Activated T-helper 17 cell treated with anti-CD3 and anti-CD28 coated beads, Interleukin-2, amount 50 U/mL, for 72 hours (primary cell): Measurements from ENCODE around the gene CAP2. TPM values are rescaled to one million over a fixed set of nuclear protein-coding genes. Genes with fewer than 3 reads are reported as not detected.

Source experiments
- ATAC-seq: fragments of 150-1000 bp; cut with Tn5 transposase; replicated peaks from 2 replicates; pipeline ENCODE4 v1.10.0; 2021; ENCODE audit warnings: mild to moderate bottlenecking, moderate library complexity
- H3K27ac Mint-ChIP-seq: one replicate; pipeline ENCODE4 v1.8.0; 2022; ENCODE audit warnings: mixed read lengths
- H3K27me3 Mint-ChIP-seq: one replicate; pipeline ENCODE4 v1.8.0; 2022; ENCODE audit warnings: mixed read lengths
- H3K36me3 Mint-ChIP-seq: one replicate; pipeline ENCODE4 v1.8.0; 2022; ENCODE audit warnings: low read depth, mild to moderate bottlenecking, mixed read lengths
- H3K4me1 Mint-ChIP-seq: one replicate; pipeline ENCODE4 v1.8.0; 2022; ENCODE audit warnings: mixed read lengths
- H3K4me3 Mint-ChIP-seq: one replicate; pipeline ENCODE4 v1.8.0; 2022; ENCODE audit warnings: mild to moderate bottlenecking, mixed read lengths
- H3K9me3 Mint-ChIP-seq: one replicate; pipeline ENCODE4 v1.8.0; 2022; ENCODE audit warnings: mixed read lengths
- total RNA-seq, 2 donors: library from RNA; stranded (reverse); gene quantifications; one replicate each; pipeline ENCODE4 v1.2.3, GENCODE V29; 2022

Gene CAP2
- not detected for total RNA-seq

GRCh38 chr6:17392978-17393891 is at the start of gene CAP2:
CAP2 (plus strand) TSS chr6:17393595; CDS start chr6:17421556, 27,961 bp downstream.
- no peak within 1 kb of the TSS for H3K27ac Mint-ChIP-seq
- no peaks in the 10 kb centered on the region for H3K4me1 Mint-ChIP-seq
- no peak for ATAC-seq
- H3K4me3 Mint-ChIP-seq = peak within 1 kb of the TSS; percentile 51
- H3K9me3 Mint-ChIP-seq = no peaks in the 10 kb centered on the region
- H3K36me3 Mint-ChIP-seq = no peaks in the 10 kb centered on the region
- H3K27me3 Mint-ChIP-seq = peaks cover 64% of the 10 kb centered on the region

- H3K27ac Mint-ChIP-seq = no peak overlapping the region
- peaks cover 13% of the 10 kb centered on the region for H3K27me3 Mint-ChIP-seq
- no peaks in the 10 kb centered on the region for H3K4me1 Mint-ChIP-seq
- no peaks in the 10 kb centered on the region for H3K36me3 Mint-ChIP-seq
- no peak for ATAC-seq
- no peaks in the 10 kb centered on the region for H3K9me3 Mint-ChIP-seq
- no peak overlapping the region for H3K4me3 Mint-ChIP-seq
Observed at GRCh38 chr6:17347012-17347411, 46.4 kb upstream of the CAP2 start.

- Mint-ChIP-seq H3K27me3 (peaks cover 3% of the 10 kb centered on the region), H3K4me1 (no peaks in the 10 kb centered on the region), H3K27ac (no peak overlapping the region), H3K4me3 (no peak overlapping the region), H3K9me3 (no peaks in the 10 kb centered on the region), H3K36me3 (no peaks in the 10 kb centered on the region)
- no peak for ATAC-seq
Observed at GRCh38 chr6:17349427-17349826, 44.0 kb upstream of the CAP2 start.

- ATAC-seq = no peak
- no peak overlapping the region for H3K4me3 Mint-ChIP-seq
Observed at GRCh38 chr6:17352302-17352701, 41.1 kb upstream of the CAP2 start.

GRCh38 chr6:17353440-17354175 is 39.8 kb upstream of the CAP2 start:
- no peak overlapping the region for H3K27ac Mint-ChIP-seq
- no peak overlapping the region for H3K4me3 Mint-ChIP-seq
- no peak for ATAC-seq
- no peaks in the 10 kb centered on the region for H3K9me3 Mint-ChIP-seq
- H3K27me3 Mint-ChIP-seq = peaks cover 7% of the 10 kb centered on the region
- no peaks in the 10 kb centered on the region for H3K4me1 Mint-ChIP-seq
- no peaks in the 10 kb centered on the region for H3K36me3 Mint-ChIP-seq

More at GRCh38 chr6:17352302-17352701, 41.1 kb upstream of the CAP2 start:
- Mint-ChIP-seq H3K36me3 (no peaks in the 10 kb centered on the region), H3K27me3 (peaks cover 7% of the 10 kb centered on the region), H3K9me3 (no peaks in the 10 kb centered on the region), H3K4me1 (no peaks in the 10 kb centered on the region), H3K27ac (no peak overlapping the region)

- H3K4me3 Mint-ChIP-seq = no peak overlapping the region
- no peaks in the 10 kb centered on the region for H3K4me1 Mint-ChIP-seq
- H3K27ac Mint-ChIP-seq = no peak overlapping the region
- no peaks in the 10 kb centered on the region for H3K9me3 Mint-ChIP-seq
- H3K36me3 Mint-ChIP-seq = no peaks in the 10 kb centered on the region
- H3K27me3 Mint-ChIP-seq = peaks cover 7% of the 10 kb centered on the region
- ATAC-seq = no peak
Observed at GRCh38 chr6:17354700-17355403, 38.5 kb upstream of the CAP2 start.

- no peak for ATAC-seq
- H3K36me3 Mint-ChIP-seq = no peaks in the 10 kb centered on the region
- no peak overlapping the region for H3K4me3 Mint-ChIP-seq
- no peaks in the 10 kb centered on the region for H3K9me3 Mint-ChIP-seq
- peaks cover 7% of the 10 kb centered on the region for H3K27me3 Mint-ChIP-seq
- H3K27ac Mint-ChIP-seq = no peak overlapping the region
- H3K4me1 Mint-ChIP-seq = no peaks in the 10 kb centered on the region
Observed at GRCh38 chr6:17355404-17355774, 38.0 kb upstream of the CAP2 start.

- Mint-ChIP-seq H3K27me3 (peaks cover 4% of the 10 kb centered on the region), H3K9me3 (no peaks in the 10 kb centered on the region), H3K27ac (no peak overlapping the region), H3K36me3 (no peaks in the 10 kb centered on the region), H3K4me3 (no peak overlapping the region), H3K4me1 (no peaks in the 10 kb centered on the region)
- ATAC-seq = no peak
Observed at GRCh38 chr6:17358515-17358914, 34.9 kb upstream of the CAP2 start.

- Mint-ChIP-seq H3K27ac (no peak overlapping the region), H3K27me3 (no peaks in the 10 kb centered on the region), H3K36me3 (no peaks in the 10 kb centered on the region), H3K4me3 (no peak overlapping the region), H3K9me3 (no peaks in the 10 kb centered on the region), H3K4me1 (no peaks in the 10 kb centered on the region)
- ATAC-seq = no peak
Observed at GRCh38 chr6:17360564-17360963, 32.8 kb upstream of the CAP2 start.

- ATAC-seq = no peak
- Mint-ChIP-seq H3K9me3 (no peaks in the 10 kb centered on the region), H3K27me3 (no peaks in the 10 kb centered on the region), H3K27ac (no peak overlapping the region), H3K4me3 (no peak overlapping the region), H3K4me1 (no peaks in the 10 kb centered on the region), H3K36me3 (no peaks in the 10 kb centered on the region)
Observed at GRCh38 chr6:17361013-17361412, 32.4 kb upstream of the CAP2 start.

- Mint-ChIP-seq H3K27me3 (no peaks in the 10 kb centered on the region), H3K36me3 (no peaks in the 10 kb centered on the region), H3K4me3 (no peak overlapping the region), H3K9me3 (peaks cover 6% of the 10 kb centered on the region), H3K27ac (no peak overlapping the region), H3K4me1 (no peaks in the 10 kb centered on the region)
- no peak for ATAC-seq
Observed at GRCh38 chr6:17365961-17366360, 27.4 kb upstream of the CAP2 start.

- H3K27ac Mint-ChIP-seq = no peak overlapping the region
- H3K4me3 Mint-ChIP-seq = no peak overlapping the region
- no peaks in the 10 kb centered on the region for H3K36me3 Mint-ChIP-seq
- no peak for ATAC-seq
- no peaks in the 10 kb centered on the region for H3K4me1 Mint-ChIP-seq
- no peaks in the 10 kb centered on the region for H3K27me3 Mint-ChIP-seq
- H3K9me3 Mint-ChIP-seq = peaks cover 6% of the 10 kb centered on the region
Observed at GRCh38 chr6:17367868-17368267, 25.5 kb upstream of the CAP2 start.

- no peaks in the 10 kb centered on the region for H3K9me3 Mint-ChIP-seq
- no peak overlapping the region for H3K27ac Mint-ChIP-seq
- H3K27me3 Mint-ChIP-seq = peaks cover 10% of the 10 kb centered on the region
- H3K4me1 Mint-ChIP-seq = no peaks in the 10 kb centered on the region
- H3K36me3 Mint-ChIP-seq = no peaks in the 10 kb centered on the region
- no peak for ATAC-seq
- no peak overlapping the region for H3K4me3 Mint-ChIP-seq
Observed at GRCh38 chr6:17381424-17382147, 11.8 kb upstream of the CAP2 start.

- no peak for ATAC-seq
- Mint-ChIP-seq H3K4me3 (no peak overlapping the region), H3K27ac (no peak overlapping the region), H3K4me1 (no peaks in the 10 kb centered on the region), H3K36me3 (no peaks in the 10 kb centered on the region), H3K9me3 (no peaks in the 10 kb centered on the region), H3K27me3 (peaks cover 22% of the 10 kb centered on the region)
Observed at GRCh38 chr6:17385660-17386059, 7.7 kb upstream of the CAP2 start.
